GM19099 (cell line): ENCODE results near the gene DTX1.

Source experiments
- POLR2A ChIP-seq: IDR thresholded peaks from 3 replicates; pipeline ENCODE4 v1.6.1; 2011; ENCODE audit warnings: low read depth; ENCODE audit not compliant: insufficient read length; ENCODE audit errors: extremely low read depth

DTX1 gene

DNA sequence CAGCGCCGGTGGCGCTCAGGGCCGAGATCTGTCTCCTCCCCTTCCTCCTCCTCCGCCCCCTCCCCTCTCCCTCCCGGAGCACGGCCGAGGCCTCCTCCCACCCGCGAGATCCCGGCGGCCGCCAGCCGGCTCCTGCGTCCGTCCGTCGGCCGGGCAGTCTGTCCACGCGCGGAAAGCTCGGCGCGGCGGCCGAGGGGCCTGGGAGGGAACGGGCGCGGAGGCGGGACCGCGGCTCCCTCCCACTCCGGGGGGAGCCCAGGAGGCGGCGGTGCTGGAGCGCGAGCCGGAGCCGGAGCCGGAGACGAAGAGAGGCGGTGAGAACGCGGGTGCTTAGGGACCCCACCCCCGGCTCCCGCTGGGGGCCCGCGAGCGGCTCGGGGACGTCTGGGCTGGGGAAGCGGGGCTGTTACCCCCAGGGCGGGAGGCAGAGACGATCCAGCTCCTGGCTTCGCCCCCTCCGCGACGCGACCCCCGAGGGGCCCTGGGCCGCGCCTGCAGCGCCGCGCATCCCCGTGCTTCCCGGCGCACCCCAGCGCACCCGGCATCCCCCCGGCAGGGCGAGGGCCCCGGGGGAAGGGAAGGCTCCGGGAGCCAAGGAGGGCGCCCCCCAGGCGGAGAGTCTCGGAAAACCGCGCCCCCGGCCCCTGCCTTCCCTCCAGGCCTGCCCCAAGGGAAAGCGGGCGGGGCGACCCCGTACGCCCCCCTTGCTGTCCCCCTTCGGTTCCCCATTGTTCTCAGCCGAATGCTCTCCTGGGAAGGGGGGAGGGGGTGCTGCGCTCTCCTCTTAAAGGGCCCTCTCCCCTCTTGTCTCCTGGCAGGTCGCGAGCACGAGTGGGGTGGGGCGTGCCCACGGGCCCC lies at the start of gene DTX1:
DTX1 (plus strand) TSS at position 100 of the 858 bp plus-strand sequence. CDS start 1,463 bp downstream, outside the sequence.
- TF ChIP-seq POLR2A = no peak

GRCh38 chr12:113007166-113007565 lies 49.4 kb upstream of the DTX1 start:
- TF ChIP-seq POLR2A = no peak

DNA sequence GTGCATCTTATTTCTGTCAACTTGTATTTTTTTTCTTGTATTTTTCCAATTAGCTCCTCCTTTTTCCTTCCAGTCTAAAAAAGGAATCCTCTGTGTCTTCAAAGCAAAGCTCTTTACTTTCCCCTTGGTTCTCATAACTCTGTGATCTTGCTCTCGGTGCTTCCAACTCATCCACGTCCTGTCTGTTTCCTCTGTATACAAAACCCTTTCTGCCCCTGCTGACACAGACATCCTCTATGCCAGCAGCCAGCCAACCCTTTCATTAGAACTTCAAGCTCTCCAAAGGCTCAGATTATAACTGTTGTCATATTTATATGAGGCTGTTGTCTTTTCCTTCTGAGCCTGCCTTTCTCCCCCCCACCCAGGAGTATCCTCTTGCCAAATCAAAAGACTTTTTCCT lies 45.8 kb upstream of the DTX1 start:
- TF ChIP-seq POLR2A = no peak

DNA sequence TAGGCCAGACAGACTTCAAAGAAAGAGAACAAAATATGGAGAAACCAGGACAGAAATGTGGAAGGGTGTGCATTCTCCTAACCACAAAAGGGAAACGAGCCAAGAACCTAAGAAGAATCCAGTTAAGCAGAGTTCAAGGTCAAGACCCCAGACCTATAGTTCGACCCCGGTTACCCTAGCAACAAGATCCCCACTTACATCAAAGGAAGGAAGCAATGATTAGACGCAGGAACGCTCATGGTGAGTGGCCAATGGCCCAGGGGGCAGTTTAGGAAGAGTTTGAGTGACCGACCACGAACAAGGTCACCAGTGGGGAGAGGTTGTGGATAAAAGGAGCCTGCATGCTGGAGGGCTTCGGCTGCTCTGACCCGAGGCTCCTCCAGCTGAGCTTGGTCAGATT lies 42.0 kb upstream of the DTX1 start:
- TF ChIP-seq POLR2A = no peak

- TF ChIP-seq POLR2A = no peak
These were observed 39.7 kb upstream of the DTX1 start for GRCh38 chr12:113016796-113017195.

DNA sequence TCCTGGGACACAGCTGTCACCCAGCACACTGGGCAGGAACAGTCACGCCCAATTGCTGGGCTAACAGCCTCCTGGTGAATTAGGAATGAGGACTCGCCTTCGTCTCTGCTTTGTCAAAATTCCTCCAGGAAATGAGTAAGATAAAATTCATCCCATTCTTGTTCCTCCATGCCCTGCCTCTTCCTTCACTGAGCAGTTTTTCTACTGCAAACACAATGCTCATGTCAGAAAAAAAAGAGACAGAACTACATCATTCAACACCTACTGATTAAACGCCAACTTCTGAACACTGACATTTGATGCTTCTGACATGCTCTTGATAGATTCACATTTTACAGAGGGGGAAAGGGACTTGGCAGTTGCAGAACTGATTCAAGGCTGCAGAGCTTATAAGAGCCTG lies 37.5 kb upstream of the DTX1 start:
- no peak for TF ChIP-seq POLR2A

DNA sequence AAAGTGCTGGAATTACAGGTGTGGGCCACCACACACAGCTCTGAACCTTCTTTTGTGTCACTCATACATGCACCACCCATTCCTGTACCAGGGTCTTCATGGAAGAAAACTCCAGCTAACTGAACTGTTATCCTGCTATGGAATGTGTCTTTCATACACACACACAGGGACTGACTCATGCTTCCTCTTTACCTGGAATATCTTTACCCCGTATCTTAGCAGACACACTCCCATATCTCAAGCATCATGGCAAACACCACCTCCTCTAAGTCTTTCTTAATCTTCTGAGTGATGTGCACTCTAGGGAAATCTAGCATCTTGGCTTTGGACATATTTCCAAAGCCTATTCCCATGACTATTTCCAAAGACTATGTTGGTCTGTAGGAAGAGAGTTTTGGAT lies 35.0 kb upstream of the DTX1 start:
- no peak for TF ChIP-seq POLR2A

GRCh38 chr12:113022563-113023297 lies 33.8 kb upstream of the DTX1 start:
- no peak for TF ChIP-seq POLR2A

GRCh38 chr12:113027726-113028125 lies 28.8 kb upstream of the DTX1 start:
- no peak for TF ChIP-seq POLR2A

DNA sequence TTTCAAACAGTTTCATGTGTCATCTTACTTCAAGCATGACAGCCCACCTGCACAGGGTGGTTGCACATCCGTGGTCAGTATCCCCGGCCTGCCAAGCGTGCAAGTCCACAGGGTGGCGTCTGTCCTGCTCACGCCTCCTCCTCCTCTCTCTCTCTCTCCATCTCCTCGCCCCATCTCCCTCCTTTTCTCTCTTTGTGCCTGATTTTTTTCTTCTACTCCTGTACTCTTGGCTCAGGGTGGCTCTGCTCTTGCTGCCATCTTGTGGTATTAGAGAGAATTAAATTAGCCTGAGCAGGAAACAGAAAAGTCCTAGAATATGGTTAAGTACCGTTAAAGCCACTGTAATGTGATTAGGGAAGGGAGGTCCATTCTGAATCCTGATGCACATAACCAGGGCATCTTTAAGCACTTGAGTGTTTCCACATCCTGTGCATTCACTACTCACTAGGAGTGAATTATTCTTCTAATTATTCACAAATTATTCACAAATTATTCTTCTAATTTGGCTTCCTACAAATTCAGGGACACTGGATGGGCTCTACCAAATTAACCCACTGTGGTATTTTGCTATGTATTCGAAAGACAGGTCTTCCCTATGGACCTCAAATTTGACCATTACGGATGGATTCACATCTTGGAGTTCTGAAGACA lies 25.5 kb upstream of the DTX1 start:
- TF ChIP-seq POLR2A = no peak

DNA sequence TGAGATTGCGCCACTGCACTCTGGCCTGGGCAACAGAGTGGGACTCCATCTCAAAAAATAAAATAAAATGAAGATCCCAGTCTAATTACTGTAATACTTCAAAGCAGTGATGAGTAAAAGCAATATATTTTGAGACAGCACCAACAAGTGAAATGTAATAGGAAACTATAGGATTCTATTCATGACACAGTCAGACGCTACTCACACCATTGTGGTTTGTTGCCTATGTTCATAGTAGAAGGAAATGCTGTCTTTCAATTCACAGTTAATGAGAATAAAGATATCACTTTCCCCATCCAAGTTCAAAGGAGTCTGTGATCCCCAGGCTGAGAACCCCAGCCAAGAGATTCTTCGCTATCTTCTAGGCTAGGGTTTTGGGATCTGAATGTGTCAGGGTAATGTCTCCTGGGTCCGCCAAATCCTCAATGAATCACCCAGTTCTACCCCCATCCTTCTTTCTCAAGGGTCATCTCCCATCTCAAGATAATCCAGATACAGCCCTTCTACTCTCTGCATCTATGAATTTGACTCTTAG lies 16.6 kb upstream of the DTX1 start:
- TF ChIP-seq POLR2A = no peak

DNA sequence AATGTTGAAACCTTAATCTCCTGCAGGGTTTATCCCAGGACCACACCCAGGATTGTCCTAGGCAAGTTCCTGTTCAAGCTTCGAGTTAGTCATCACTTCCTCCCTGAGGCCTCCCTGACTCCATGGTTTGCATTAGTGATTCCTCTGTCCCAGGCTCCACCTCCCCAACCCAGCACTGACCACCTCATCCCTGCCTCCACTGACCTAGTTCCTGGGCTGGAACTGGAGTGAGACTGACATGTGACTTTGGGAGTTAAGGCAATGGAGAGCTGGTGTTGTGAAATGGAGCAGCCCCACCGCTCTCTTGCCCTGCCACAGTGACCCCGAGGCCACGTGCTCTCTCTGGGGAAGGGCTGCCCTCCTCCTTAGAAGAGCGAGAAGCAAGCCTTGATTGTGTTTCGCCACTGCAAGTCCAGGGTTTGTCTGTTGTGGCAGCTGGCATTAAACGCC lies 15.8 kb upstream of the DTX1 start:
- no peak for TF ChIP-seq POLR2A

- no peak for TF ChIP-seq POLR2A
These were observed 15.0 kb upstream of the DTX1 start for GRCh38 chr12:113041560-113041959.

- TF ChIP-seq POLR2A = no peak
These were observed 13.3 kb upstream of the DTX1 start for GRCh38 chr12:113043240-113043639.

GRCh38 chr12:113044516-113044915 lies 12.0 kb upstream of the DTX1 start:
- no peak for TF ChIP-seq POLR2A
